ENCODE results near the gene CASP6.

CASP6 gene

DNA sequence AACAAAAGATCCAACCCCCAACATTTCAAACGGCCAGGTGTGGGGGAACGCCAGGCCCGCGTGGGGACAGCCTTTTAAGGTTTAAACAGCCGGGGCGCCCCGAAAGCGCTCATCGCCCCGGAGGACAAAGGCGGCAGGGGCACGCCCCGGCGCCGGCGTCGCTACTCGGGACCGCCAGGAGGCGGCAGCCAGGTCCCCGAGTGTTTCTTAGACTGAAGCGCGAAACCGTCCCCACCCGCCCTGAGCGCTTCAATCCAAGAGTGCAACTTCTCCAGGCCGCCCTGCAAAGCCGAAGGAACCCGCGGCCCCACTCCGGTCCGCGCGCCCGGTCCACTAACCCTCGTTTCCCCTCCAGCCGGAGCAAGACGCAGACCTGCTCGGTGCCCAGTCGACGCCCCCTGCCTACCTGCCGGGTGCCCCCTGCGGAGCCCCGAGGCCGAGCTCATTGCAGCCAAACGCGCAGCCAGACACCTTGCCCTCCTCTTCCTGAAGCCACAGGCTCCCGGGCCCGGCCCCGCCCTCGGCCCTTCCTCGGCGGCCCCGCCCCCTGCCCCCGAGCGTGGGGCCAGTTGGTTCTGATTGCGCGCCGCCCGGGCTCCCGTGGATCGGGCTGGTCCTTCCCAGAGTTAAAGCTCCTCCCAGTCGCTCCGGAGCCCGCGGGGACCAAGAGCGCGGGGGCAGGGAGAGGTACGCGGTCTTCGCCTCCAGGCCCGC lies at the start of gene CASP6:
Gene CASP6, minus strand, starts transcription at position 496 of the 714 bp plus-strand sequence. Its CDS starts 50 bp downstream, at position 446.
- peak; percentile 48 to 55 for DNase-seq (ENCODE audit: low read depth in 2 of 2)

DNA sequence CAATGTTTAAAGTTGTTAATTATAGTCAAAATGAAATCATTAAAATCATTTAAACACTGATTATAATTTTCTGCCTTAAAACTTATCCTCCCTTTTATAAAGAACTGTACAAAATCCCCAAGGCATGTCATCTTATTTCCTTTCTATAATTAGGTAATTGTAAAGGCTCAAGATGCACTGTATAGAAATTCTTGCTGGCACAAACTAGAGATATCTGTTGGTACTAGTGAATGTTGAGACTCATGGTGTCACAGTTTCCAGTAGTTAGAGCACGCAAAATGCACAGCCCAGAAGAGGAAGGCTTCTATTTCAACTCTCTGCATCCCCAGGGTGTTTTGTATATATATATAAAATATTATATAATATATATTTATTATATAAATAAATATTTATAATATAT lies 49.3 kb upstream of the CASP6 start:
- no peak for DNase-seq (ENCODE audit: low read depth in 2 of 2)

DNA sequence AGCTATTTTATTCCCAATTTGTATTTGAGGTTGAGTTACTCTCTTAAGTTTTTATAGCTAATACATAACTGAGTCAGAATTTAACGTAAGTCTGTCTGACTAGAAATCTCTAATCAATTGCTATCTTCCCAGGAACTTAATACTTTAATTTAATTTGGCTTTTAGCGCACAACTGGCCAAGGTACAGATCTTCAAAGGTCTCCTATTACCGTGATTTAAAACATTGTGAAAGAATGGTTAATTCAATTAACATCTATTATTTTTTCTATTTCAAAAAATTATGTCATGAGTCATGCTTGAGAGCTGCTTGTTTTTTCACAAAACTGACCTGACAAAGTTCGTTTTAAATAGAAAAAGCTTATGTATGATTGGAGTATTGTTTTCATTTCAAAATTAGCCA lies 48.6 kb upstream of the CASP6 start:
- DNase-seq (ENCODE audit: low read depth in 2 of 2) = no peak

DNA sequence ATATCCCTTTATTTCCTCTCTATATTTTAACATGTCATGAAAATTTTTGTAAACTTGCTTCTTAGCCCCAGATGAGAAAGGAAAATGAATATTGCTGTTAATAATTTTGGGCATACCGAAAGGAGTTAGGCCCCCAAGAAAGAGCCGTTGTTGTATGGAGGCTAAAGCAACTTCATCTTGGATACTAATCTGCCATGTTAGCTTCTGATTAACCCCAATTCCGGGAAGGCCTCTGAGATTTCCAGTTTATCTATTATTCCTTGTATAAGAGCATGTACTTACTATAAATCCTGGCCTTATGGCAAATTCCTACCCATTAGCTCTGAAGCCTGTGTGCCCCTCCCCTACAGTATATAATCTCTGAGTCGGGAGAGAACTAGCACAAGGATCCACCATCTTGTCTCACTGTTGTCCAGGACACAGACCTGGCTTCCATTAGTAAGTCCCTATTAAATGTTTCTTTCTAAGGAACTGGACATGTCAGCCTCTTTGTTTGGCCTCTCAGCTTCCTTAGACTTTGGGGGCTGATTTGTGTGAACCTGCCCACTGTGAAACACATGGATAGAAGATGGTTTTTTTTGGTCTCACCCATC lies 47.5 kb upstream of the CASP6 start:
- no peak for DNase-seq (ENCODE audit: low read depth in 2 of 2)

DNA sequence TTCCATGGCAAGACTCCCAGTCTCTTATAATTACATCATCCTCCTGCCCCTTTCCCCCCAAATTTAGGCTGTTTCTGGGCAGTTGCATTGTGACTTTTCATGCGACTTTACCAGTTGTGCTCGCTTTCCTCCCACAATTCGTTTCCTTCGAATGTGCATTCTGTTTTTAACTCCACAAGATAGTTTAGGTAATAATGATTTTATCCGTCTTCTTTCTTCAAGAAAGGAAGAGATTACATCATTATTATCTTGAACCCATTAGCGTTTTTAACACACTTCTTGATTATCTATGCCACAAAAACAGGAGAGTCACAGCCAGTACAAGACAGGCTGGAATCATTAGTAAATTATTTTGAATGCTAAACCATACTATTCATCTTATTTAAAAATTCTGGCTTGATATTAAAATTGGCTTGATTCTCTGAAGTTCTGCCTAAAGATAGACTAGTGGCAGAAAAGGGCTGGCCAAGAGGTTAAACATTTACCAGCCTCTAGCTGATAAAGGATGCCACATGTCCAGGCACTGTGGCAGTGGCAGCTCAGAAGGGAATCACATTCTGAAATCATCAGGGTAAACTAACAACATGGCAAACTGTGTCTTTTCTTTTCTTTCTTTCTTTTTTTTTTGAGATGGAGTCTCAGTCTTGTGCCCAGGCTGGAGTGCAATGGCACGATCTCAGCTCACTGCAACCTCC lies 46.3 kb upstream of the CASP6 start:
- no peak for DNase-seq (ENCODE audit: low read depth in 2 of 2)

DNA sequence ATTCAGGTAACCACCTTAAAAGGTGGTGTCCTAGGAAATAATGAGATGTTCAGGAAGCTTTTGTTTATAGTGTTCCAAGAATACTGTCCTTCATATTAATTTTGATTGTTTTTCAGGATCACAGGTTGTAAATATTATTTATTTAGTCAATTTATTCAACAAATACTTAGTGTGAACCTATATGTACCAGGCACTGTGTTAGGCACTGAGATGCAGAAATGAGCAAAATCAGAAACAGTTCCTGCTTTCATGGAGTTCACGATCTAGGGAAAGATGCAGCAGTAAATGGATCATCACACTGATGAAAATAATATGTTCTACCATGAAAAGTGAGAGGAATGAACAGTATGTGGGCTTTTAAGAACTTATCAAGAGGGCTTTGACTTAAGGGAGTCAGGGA lies 44.9 kb upstream of the CASP6 start:
- no peak for DNase-seq (ENCODE audit: low read depth in 2 of 2)

DNA sequence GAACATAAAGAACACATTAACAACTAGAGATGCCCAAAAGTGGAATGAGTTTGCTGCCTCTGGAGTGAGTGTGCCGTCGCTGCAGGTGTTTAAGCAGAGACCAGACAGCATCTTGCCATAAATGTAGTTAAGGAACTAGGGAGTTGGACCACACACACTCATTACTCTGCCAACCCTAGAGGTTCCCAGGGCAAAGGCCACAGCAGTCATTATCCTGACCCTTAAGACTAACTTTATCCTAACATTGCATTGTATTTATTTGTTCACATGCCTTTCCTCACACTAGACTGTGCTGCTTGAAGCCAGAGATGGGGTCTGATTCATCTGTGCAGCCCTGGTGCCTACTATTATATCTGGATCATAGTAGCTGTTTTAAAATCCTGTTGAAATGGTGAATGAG lies 43.5 kb upstream of the CASP6 start:
- DNase-seq (ENCODE audit: low read depth in 2 of 2) = no peak

DNA sequence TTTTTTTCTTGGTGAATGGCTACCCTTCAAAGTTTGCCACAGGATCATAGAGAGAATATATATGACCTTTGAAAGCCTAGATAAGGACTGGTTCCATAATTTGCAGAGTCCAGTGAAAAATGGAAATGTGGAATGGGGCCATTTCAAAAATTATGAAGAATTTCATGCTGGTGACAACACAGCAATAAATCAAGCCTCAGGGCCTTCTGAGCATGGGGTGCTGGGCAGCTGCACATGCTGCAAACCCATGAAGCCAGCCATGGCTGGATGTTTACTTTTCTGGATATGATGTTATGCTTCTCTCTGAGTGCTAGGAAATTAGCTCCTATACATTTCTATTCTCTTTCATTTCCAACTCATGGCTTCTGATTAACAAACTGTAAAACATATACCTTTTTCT lies 42.6 kb upstream of the CASP6 start:
- DNase-seq (ENCODE audit: low read depth in 2 of 2) = no peak

DNA sequence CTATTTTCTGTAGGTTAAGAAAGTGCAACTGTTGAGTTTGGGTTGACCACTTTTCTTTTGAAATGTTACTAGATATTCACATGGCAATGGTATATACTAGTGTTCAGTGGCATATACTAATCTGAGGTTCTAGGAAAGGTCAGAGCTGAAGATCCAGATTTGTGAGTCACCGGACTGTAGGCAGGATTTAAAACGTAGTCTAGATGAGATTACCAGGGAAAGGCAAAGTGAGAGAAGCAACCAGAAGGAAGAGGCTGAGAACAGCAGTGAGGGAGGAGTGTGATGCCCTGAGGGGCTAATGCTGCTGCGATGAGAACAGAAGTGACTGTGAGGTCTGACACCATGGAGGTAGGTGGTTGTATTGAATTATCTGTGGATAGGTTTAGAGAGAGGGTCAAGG lies 36.3 kb upstream of the CASP6 start:
- no peak for DNase-seq (ENCODE audit: low read depth in 2 of 2)

DNA sequence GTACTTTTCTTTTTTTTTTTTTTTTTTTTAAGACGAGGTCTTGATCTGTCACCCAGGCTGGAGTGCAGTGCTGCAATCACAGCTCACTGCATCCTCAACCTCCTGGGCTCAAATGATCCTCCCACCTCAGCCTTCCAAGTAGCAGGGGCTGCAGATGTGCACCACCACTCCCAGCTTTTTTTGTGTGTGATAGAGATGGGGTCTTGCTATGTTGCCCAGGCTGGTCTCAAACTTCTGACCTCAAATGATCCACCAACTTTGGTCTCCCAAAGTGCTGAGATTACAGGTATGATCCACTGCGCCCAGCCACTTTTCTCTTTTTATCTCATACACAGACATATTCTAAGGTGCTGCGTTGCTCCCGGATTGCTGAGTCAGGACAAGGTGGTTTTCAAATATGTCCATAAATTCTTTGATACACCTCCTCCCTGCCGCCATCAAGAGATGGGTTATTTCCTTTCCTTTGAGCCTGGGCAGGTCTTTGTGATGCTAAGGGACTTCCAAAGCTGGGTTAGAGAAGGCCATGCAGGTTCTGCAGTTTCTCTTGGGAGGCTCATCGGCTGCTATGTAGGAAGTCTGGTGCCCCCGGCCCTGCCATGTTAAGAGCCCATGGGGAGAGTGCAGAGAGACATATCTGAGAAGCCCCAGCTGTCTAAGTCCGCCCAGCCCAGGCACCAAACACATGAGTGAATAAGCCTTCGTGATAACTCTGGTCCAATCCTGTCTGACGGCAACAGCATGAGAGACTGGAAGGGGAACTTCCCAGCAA lies 35.0 kb upstream of the CASP6 start:
- no peak for DNase-seq (ENCODE audit: low read depth in 2 of 2)

DNA sequence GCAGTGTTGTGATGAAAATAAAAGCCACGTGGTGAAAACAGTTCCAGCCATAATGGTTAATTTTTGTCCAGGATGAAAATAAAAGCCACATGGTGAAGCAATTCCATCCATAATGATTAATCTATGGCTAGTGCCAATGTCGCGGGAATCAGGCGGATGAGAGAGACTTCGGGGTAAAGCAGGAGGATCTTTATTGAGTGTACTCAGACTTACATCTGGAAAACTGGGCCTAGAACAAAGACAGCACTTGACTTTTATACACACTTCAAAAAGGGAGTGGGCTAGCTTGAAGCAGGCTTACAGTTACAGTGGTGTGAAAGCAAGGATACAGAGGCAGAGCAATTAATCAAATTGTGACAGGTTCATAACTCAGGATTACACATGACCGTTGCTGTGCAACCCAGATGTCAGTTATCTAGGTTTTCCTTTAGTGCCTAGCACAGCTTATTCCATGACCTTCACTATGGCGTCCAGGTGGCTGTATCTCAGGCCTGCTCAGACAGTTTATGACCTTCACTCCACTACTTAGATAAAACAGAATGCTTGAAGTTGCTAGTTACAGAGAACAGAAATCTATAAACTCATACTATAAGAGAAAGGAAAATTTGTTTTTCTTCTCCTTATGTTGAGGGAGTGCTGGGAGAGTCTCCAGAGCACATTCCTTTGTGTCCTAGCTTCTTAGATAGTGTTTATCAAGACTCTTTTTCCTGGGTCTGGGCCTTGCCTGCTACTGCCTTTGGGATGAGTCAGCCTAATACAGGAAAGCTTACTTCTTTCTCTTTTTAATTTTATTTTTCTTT lies 32.5 kb upstream of the CASP6 start:
- no peak for DNase-seq (ENCODE audit: low read depth in 2 of 2)

DNA sequence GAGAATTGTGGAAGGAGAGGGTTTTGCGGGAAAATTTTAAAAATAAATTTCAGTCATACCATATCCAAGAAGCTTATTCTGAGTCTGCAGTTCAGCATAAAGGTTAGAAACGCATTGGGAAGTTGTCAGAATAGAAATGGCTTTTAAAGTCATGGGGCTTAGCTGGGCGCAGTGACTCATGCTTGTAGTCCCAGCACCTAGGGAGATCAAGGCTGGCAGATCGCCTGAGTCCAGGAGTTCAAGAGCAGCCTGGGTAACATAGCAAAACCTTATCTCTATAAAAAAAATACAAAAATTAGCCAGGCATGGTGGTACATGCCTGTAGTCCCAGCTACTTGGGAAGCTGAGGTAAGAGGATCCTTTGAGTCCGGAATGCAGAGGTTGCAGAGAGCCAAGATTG lies 30.5 kb upstream of the CASP6 start:
- no peak for DNase-seq (ENCODE audit: low read depth in 2 of 2)

DNA sequence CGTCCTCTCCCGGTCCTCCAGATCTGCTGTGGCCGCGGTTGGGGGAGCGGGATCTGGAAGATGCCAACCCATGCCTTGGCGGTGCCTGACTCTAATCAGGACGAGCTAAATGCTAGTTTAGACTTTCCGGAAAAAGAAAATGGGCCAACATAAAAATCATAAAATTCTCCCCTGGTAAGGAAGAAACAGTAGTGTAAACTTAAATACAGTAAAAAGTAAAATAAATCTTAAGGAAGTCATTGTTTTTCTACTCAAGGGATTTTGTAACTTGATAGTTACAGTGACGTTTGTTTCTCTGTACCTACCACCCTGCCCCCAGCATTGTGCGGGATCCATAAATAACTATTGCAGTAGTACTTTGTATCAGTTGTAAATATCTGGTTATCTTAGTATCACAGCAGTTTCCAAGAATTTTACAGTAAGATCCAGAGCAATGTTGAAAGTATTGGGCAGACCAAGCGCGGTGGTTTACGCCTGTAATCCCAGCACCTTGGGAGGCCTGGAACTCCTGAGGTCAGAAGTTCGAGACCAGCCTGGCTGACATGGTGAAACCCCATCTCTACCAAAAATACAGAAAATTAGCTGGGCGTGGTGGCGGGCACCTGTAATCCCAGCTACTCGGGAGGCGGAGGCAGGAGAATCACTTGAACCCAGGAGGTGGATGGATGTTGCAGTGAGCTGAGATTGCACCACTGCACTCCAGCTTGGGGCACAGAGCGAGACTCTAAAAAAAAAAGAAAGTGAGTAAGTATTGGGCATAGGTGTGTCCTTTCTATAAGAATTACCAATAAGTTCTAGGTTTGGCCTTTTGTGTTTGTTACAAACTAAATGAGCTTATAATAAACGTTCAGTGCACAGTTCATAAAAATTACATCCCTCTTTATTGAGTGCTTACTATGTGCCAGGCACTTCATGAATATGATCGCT lies 27.6 kb upstream of the CASP6 start:
- DNase-seq (ENCODE audit: low read depth in 2 of 2) = no peak

DNA sequence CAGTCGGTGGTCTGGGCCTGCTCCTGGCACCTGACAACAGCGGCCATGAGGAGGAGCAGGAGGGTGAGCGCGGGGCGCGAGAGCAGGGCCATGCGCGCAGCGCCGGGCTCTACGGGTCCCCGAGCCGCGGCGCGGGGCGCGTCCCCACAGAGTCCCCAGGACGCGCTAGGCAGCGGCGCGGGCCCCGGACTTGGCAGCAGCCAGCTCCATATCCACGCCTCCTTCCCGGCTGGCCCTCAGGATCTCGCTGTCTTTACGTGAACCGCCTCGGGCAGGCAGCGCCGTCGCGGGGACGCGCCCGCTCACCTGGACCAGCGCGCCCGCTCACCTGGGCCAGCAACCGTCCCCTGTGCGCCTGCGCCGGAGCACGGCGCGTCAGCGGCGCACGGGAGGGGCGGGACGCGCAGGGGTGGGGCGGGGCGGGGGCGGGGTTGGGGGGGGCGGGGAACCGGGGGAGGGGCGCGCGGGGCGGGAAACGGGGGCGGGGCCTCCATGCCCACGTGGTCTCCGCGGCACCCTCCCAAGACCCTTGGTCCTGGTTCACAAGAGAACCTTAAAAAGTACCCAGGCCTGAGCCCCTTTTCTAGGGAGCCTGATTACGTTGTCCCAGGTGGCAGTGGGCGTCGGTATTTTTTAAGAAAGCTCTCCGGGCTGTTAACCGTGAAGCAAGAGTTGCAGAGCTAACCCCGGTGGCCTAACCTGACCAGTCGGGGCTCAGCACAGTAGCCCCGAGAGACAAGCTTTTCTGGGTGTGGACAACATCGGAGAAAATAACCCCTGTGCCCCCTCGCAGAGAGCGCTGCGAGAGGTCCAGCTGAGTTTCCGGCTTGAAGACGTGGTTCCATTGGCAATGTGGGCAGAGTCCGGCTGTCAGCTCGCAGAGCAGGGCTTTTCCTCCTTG lies 26.7 kb upstream of the CASP6 start, which contains the start of gene PLA2G12A:
Gene PLA2G12A, minus strand, starts transcription at position 353 of the 901 bp plus-strand sequence. Its CDS starts 261 bp downstream, at position 92.
- DNase-seq (ENCODE audit: low read depth in 2 of 2) = peak; percentile 42 to 64

DNA sequence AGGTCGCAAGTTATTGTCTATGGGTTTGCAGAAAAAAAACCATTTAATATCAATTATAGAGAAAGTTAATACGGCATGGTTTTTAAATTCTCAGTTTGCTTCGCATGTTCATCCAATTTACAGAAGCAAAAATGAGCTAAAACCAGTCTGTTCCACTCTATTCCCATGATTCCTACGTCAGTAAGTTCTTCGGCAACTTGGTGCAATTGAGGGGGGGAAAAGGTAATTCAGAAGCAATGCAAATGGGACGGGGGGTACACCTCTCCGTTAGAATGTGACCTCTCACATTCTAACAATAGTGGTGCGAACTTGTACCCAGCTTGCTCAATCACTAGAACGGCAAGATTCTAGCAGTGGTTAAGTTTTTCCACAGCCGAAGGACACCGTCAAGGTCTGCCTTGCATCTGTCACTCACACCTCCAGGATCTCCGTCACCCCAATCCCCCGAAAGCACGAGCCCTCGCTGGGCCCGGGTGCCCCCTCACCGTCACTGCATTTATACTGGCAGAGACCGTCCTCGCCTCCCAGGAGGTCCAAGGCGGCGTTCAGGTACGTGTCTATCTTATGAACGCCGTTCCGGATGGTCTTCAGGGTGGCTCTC lies 26.0 kb upstream of the CASP6 start:
- peak in 1 of 2 donors; percentile 0 for DNase-seq (ENCODE audit: low read depth in 2 of 2)

DNA sequence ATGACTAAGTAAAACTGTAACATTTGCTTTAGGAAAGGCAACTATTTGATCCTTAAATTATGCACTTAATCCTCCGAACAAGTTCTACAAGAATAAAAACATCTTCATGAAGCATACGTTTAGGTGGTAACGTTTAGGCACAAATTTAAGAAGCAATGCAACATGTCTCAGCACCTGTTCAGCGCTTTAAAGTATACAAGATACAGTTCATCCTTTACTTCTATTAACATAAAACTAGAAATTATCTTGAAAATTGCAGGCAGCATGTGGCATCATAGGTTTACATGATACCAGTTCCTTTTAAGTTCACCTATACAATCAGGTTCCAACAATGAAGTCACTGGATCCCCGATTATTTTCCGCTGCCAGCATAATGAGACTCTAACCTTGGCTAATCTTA lies 25.1 kb upstream of the CASP6 start:
- no peak for DNase-seq (ENCODE audit: low read depth in 2 of 2)

DNA sequence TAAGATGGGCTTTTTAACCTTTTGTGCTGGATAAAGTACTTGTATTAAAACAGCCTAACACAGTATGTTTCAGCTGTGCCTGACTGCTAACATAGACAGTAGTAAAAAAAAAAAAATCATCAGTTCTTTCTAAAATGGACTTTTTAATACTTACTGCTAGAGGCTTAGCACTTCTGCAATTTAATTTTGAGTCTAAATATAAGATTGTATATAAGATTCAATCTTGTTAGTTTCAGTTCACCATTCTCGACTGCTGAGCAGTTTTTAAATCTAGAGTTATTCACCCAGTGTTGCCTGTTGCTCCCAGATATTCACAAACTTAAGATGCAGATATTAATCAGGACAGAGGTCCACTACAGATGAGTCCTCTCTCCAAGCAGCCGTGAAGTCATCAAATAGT lies 19.9 kb upstream of the CASP6 start:
- DNase-seq (ENCODE audit: low read depth in 2 of 2) = no peak

DNA sequence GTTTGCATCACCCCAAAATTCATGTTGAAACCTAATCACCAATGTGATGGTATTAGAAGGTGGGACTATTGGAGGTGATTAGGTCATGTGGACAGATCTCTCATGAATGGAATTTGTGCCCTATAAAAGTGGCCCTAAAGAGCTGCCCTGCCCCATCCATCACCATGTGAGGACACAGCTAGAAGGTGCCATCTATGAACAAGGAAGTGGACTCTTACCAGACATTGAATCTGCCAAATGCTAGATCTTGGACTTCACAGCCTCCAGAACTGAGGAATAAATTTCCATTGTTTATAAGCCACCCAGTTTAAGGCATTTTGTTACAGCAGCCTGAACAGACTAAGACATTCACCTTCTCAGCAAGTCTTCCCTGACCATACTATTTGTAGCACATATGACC lies 19.1 kb upstream of the CASP6 start:
- DNase-seq (ENCODE audit: low read depth in 2 of 2) = no peak

DNA sequence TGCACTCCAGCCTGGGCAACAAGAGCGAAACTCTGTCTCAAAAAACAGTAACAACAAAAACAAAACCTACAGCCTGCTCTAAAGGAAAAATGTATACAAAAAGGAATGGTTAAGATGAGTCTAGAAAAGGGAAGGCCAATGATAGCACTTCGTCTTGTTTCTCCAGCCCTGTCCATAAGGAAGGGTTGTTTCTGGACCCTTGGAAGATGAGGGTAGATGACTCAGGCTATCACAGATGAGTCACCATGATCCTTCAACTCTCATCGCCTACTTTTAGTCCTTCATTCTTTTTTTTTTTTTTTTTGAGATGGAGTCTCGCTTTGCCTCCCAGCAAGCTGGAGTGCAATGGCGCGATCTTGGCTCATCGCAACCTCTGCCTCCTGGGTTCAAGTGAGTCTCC lies 17.8 kb upstream of the CASP6 start:
- DNase-seq (ENCODE audit: low read depth in 2 of 2) = no peak
